Muscle of back (tissue), 11 donors: ENCODE measurements around the gene KANSL1. TPM values are rescaled to one million over a fixed set of nuclear protein-coding genes. Genes with fewer than 3 reads are reported as not detected.

Experiments used
- DNase-seq, 3 donors: peaks; one replicate each; pipeline versions ENCODE4 v3.0.0 to v3.0.0-alpha.2; 2013
- polyA plus RNA-seq, 10 donors: library from polyadenylated mRNA; unstranded; fragments of 120-200 nt; gene quantifications; one replicate each; pipeline ENCODE4 v1.2.1, GENCODE V29; 2013; ENCODE audit not compliant: insufficient read length in 10 of 10

The KANSL1 gene
- polyA plus RNA-seq, 10 donors = 25.4 to 63.0 (median 33.5) TPM

DNA sequence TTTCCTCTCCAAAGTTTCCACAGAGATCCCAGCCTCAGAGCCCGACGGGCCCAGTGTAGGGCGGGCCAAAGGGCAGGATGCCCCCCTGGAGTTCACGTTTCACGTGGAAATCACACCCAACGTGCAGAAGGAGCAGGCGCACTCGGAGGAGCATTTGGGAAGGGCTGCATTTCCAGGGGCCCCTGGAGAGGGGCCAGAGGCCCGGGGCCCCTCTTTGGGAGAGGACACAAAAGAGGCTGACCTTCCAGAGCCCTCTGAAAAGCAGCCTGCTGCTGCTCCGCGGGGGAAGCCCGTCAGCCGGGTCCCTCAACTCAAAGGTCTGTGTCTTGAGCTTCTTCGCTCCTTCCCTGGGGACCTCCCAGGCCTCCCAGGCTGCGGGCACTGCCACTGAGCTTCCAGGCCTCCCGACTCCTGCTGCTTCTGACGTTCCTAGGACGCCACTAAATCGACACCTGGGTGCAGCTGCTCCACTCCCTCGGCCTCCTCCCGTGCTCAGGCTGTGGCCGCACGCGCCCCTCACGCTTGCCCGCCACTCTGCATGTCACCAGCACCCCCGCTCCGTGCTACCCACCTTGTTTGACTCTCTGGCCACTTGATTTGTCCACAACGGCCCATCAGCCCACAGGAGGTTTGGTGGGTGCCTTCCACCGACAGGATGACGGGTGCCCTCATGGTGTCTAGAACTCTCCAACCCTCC lies 209.5 kb downstream of the KANSL1 start:
- DNase-seq = no peak

GRCh38 chr17:45982791-45983613 lies 210.2 kb downstream of the KANSL1 start:
- DNase-seq = no peak

DNA sequence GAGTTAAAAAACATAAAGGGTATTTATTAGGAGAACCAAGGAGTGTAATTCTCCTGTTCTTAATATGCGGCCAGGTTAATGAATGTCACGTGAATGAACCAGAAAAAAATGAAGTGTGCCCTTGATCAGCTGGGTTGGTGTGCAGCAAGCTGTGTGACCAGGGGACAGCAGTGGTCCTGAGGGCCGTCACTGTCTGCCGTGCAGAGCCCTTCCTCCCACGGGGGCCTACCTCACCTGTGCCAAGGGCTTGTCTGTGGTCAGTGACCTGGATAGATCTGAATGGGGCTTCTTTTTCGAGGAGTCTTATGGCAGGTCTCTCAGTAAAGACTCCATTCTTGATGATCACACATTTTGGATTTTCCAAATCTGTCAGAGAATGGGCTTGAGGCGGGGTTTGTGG lies 211.9 kb downstream of the KANSL1 start:
- DNase-seq = no peak

- no peak for DNase-seq
Measured at GRCh38 chr17:45980855-45981254, 212.4 kb downstream of the KANSL1 start.

Other genes with a start within 250 kb of the KANSL1 start
- not detected for gene STH, start 194.2 kb downstream of the KANSL1 start, polyA plus RNA-seq
- gene LRRC37A, start 101.7 kb upstream of the KANSL1 start, polyA plus RNA-seq = 1 to 10 TPM; 1.5 to 7.2 (median 2.5) TPM
- gene ARL17B, start 168.3 kb upstream of the KANSL1 start, polyA plus RNA-seq = 10 to 100 TPM in 5 of 10 donors, 1 to 10 TPM in 5; 5.2 to 12.7 (median 9.9) TPM